Measurements from ENCODE around the gene SYT1.

The SYT1 gene

DNA sequence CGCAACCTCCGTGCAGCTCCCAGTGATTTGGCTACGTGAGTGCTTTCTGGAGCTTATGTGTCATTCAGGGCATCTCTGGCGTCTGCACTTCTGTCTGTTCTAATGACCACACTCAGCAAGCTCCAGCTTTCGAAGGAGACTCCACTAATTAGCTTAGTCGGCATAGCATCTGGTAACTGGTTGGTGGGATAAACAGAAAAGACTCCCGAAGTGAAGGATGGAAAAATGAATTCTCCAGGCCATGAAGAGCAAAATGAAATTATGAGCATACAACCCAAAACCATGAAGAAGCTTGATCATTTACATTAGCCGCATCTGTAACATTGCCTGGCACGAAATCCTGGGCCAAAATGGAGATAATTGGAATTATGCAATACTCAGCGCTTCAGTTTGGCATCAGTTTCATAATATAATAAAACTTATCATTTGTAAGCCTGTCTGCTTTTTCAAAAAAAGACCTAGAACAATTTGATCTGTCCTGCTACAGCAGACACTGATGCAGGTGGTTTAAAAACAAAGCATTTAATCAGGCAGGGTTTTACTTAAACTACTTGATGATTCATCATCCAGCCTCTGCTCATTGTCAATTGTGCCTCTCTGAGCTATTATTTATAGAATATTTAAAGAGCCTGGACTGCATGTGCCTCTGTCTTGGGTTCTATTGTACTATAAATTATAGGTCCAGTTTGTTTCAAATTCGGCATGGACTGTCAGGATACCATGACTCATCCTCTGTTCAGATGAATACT lies 87.4 kb downstream of the SYT1 start:
- H3K4me1 ChIP-seq (ENCODE audit: insufficient read depth, poor library complexity, severe bottlenecking), result no peaks in the 10 kb centered on the region
- TF ChIP-seq, protein P1, sequence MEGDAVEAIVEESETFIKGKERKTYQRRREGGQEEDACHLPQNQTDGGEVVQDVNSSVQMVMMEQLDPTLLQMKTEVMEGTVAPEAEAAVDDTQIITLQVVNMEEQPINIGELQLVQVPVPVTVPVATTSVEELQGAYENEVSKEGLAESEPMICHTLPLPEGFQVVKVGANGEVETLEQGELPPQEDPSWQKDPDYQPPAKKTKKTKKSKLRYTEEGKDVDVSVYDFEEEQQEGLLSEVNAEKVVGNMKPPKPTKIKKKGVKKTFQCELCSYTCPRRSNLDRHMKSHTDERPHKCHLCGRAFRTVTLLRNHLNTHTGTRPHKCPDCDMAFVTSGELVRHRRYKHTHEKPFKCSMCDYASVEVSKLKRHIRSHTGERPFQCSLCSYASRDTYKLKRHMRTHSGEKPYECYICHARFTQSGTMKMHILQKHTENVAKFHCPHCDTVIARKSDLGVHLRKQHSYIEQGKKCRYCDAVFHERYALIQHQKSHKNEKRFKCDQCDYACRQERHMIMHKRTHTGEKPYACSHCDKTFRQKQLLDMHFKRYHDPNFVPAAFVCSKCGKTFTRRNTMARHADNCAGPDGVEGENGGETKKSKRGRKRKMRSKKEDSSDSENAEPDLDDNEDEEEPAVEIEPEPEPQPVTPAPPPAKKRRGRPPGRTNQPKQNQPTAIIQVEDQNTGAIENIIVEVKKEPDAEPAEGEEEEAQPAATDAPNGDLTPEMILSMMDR (IDR thresholded peaks at IDR 0.05; ENCODE audit: poor library complexity, severe bottlenecking), result no peak
- H3K27ac ChIP-seq (ENCODE audit: poor library complexity, severe bottlenecking), result no peak overlapping the region
- H3K36me3 ChIP-seq (ENCODE audit: low read depth), result no peaks in the 10 kb centered on the region
- H3K4me3 ChIP-seq (ENCODE audit: severe bottlenecking), result no peak overlapping the region
- H3K27me3 ChIP-seq (ENCODE audit: insufficient read depth, poor library complexity, severe bottlenecking), result no peaks in the 10 kb centered on the region
- H3K9me3 ChIP-seq (ENCODE audit: severe bottlenecking), result no peaks in the 10 kb centered on the region
- no peak for DNase-seq (ENCODE audit: low spot score)
- 0 out of 3 replicates have a peak, but pooled peaks have one; percentile 25 for ATAC-seq (ENCODE audit: low read depth)

DNA sequence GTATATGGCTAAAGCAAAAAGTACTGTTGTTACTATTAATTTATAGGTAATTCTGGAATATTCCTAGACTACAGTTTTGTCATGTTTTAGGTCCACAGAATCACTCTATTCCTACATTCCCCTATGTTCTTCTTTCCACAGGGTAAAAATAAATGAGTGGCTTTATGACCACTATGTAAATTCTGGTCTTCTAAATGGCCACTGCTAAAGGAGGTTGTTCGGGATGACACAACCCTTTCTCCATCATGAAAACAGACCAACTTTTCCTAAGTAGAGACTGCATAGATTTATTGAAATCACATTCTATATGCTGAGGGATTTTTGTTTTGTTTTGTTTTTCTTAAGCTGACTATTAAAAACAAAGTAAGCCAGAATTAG lies 88.0 kb downstream of the SYT1 start:
- ATAC-seq (ENCODE audit: low read depth), result no peak
- H3K27ac ChIP-seq (ENCODE audit: poor library complexity, severe bottlenecking), result no peak overlapping the region

DNA sequence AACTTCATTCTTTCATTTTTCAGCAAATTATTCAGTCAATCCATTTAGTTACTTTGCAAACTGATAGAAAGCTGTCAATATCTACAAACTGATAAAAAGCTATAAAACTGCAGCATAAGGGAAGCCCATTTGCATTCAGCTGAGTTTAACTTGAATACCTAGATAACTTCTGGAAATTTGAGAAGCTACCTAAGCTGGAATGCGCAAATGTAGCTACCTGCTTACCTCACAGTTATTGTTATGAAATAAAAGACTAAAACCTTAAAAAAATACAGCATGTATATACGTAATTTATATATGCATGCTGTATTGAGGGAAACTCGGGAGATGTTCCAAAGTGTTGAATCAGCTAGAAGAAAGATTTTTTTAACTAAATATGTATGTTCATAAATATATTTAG lies 94.4 kb downstream of the SYT1 start:
- H3K27me3 ChIP-seq (ENCODE audit: insufficient read depth, poor library complexity, severe bottlenecking), result no peaks in the 10 kb centered on the region
- H3K27ac ChIP-seq (ENCODE audit: poor library complexity, severe bottlenecking), result no peak overlapping the region
- DNase-seq (ENCODE audit: low spot score) (no peak), ATAC-seq (ENCODE audit: low read depth) (no peak)
- H3K4me3 ChIP-seq (ENCODE audit: severe bottlenecking), result no peak overlapping the region
- no peaks in the 10 kb centered on the region for H3K9me3 ChIP-seq (ENCODE audit: severe bottlenecking)
- TF ChIP-seq, protein P1 (IDR thresholded peaks at IDR 0.05; ENCODE audit: poor library complexity, severe bottlenecking), result no peak
- H3K4me1 ChIP-seq (ENCODE audit: insufficient read depth, poor library complexity, severe bottlenecking), result peaks cover 11% of the 10 kb centered on the region
- no peaks in the 10 kb centered on the region for H3K36me3 ChIP-seq (ENCODE audit: low read depth)

More for the DNA sequence above, 88.0 kb downstream of the SYT1 start:
- no peaks in the 10 kb centered on the region for H3K4me1 ChIP-seq (ENCODE audit: insufficient read depth, poor library complexity, severe bottlenecking)
- H3K27me3 ChIP-seq (ENCODE audit: insufficient read depth, poor library complexity, severe bottlenecking), result no peaks in the 10 kb centered on the region
- DNase-seq (ENCODE audit: low spot score), result no peak
- TF ChIP-seq, protein P1 (IDR thresholded peaks at IDR 0.05; ENCODE audit: poor library complexity, severe bottlenecking), result no peak
- H3K36me3 ChIP-seq (ENCODE audit: low read depth), result no peaks in the 10 kb centered on the region
- no peaks in the 10 kb centered on the region for H3K9me3 ChIP-seq (ENCODE audit: severe bottlenecking)
- no peak overlapping the region for H3K4me3 ChIP-seq (ENCODE audit: severe bottlenecking)

DNA sequence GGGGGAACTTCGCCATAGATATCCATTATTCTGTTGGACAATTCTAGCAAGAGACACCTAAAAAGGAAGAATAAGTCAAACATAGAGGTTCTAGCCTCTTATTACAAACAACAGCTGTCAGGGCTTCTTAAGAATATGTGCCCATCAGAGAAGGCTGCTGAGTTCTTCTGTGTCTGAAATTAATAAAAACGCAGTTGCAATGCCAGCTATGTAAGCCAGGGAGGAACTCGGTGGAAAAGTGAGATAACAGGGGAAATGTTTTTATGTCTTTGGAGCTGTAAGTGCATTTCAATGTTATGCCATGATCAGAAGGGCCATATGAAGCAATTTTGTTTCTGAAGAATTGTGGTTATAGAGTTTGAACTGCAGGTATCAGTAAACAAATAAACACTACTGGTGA lies 95.0 kb downstream of the SYT1 start:
- H3K4me3 ChIP-seq (ENCODE audit: severe bottlenecking), result no peak overlapping the region
- TF ChIP-seq, protein P1 (IDR thresholded peaks at IDR 0.05; ENCODE audit: poor library complexity, severe bottlenecking), result no peak
- ATAC-seq (ENCODE audit: low read depth), result no peak
- H3K27ac ChIP-seq (ENCODE audit: poor library complexity, severe bottlenecking), result no peak overlapping the region
- H3K27me3 ChIP-seq (ENCODE audit: insufficient read depth, poor library complexity, severe bottlenecking), result no peaks in the 10 kb centered on the region
- no peak for DNase-seq (ENCODE audit: low spot score)
- H3K9me3 ChIP-seq (ENCODE audit: severe bottlenecking), result no peaks in the 10 kb centered on the region
- peaks cover 15% of the 10 kb centered on the region for H3K4me1 ChIP-seq (ENCODE audit: insufficient read depth, poor library complexity, severe bottlenecking)
- H3K36me3 ChIP-seq (ENCODE audit: low read depth), result no peaks in the 10 kb centered on the region

DNA sequence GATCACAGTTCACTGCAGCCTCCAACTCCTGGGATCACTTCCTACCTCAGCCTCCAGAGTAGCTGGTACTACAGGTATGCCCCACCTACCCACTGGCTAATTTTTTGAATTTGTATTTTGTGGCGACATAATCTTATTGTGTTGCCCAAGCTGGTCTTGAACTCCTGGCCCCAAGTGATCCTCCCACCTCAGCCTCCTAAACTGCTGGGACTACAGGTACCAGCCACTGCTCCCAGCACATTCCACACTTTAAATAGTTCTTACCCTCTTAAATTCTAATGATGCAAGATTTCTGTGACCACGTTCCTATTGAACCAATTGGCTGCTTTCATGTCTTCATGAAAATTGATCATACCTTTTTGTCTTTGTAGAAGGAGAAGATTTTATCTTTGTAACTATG lies 96.6 kb downstream of the SYT1 start:
- TF ChIP-seq, protein P1 (IDR thresholded peaks at IDR 0.05; ENCODE audit: poor library complexity, severe bottlenecking), result no peak
- DNase-seq (ENCODE audit: low spot score) (no peak), ATAC-seq (ENCODE audit: low read depth) (no peak)

More for the DNA sequence above, 96.6 kb downstream of the SYT1 start:
- no peaks in the 10 kb centered on the region for H3K9me3 ChIP-seq (ENCODE audit: severe bottlenecking)
- no peak overlapping the region for H3K27ac ChIP-seq (ENCODE audit: poor library complexity, severe bottlenecking)
- H3K36me3 ChIP-seq (ENCODE audit: low read depth), result no peaks in the 10 kb centered on the region
- no peaks in the 10 kb centered on the region for H3K27me3 ChIP-seq (ENCODE audit: insufficient read depth, poor library complexity, severe bottlenecking)
- peaks cover 15% of the 10 kb centered on the region for H3K4me1 ChIP-seq (ENCODE audit: insufficient read depth, poor library complexity, severe bottlenecking)
- H3K4me3 ChIP-seq (ENCODE audit: severe bottlenecking), result no peak overlapping the region

Measured in RWPE2 (cell line).